Measurements from ENCODE around the gene TADA3.

Gene TADA3

DNA sequence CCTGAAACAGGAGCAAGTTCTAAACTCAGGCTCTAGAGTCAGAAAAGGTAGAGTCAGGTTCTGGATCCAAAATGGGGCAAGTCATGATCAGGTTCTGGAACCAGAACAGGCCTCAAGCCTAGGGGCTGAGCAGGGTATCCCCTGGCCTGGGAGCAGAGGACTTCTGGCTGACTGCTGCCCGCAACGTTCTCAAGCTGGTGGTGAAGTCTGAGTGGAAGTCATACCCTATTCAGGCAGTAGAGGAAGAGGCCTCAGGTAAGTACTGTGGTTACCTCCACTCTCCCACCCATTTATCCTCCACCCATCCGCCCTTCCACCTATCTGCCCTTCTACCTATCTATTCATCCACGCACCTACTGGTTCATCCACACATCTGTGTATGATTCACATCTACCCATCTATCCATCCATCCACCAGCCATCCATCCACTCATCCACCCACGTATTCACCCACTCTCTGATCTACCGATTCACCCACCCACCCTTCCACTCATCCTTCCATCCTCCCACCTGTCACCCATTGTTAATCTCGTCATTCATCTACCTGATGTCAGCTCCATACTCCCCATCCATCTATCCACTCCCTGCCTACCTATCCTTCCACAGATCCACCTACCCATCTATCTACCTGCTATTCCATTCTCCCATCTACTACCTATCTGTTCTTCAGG, 26.5 kb upstream of the TADA3 start:
- no peak overlapping the region for H3K4me3 ChIP-seq (ENCODE audit: low read depth, low read length)
- no peak for DNase-seq (ENCODE audit: low read depth)
- TF ChIP-seq, protein P1, sequence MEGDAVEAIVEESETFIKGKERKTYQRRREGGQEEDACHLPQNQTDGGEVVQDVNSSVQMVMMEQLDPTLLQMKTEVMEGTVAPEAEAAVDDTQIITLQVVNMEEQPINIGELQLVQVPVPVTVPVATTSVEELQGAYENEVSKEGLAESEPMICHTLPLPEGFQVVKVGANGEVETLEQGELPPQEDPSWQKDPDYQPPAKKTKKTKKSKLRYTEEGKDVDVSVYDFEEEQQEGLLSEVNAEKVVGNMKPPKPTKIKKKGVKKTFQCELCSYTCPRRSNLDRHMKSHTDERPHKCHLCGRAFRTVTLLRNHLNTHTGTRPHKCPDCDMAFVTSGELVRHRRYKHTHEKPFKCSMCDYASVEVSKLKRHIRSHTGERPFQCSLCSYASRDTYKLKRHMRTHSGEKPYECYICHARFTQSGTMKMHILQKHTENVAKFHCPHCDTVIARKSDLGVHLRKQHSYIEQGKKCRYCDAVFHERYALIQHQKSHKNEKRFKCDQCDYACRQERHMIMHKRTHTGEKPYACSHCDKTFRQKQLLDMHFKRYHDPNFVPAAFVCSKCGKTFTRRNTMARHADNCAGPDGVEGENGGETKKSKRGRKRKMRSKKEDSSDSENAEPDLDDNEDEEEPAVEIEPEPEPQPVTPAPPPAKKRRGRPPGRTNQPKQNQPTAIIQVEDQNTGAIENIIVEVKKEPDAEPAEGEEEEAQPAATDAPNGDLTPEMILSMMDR (IDR thresholded peaks at IDR 0.05; ENCODE audit: insufficient read depth, low read depth, low read length, missing control alignments): no peak

DNA sequence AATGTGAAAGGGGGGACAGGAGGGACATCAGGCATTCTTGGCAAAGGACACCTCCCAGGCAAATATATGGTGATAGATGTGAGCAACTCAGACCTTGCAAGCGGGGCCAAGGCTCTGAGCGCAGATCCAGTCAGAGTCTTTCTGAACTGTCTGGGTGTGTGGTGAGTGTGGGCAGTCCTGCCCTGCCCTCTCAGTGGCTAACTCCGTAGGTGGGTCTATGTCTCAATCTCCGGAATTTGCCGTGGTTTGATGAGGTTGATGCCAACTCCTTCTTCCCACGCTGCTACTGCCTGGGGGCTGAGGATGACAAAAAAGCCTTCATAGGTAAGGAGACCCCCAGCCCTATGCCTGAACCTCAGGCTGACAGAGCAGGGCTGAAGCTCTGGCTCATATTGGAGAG, 25.2 kb upstream of the TADA3 start:
- DNase-seq (ENCODE audit: low read depth): no peak
- no peak overlapping the region for H3K4me3 ChIP-seq (ENCODE audit: low read depth, low read length)
- TF ChIP-seq, protein P1 (IDR thresholded peaks at IDR 0.05; ENCODE audit: insufficient read depth, low read depth, low read length, missing control alignments): no peak

DNA sequence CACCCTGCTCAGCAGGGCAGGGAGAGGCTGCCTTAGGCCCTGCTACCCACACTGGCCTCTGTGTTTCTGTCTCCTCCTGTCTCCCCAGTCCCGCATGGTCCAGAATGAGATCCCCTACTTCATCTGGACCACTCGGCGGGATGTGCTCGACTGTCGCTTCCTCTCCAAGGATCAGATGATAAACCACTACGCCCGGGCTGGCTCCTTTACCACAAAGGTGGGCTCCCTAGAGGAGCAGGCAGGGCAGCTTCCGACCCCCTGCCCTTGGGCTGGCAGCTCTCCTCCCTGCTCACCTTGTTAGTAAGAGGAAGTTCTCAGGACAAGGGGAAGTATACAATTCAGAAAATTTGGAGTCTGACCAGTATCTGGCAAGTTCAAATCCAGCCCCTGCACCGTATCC, 23.7 kb upstream of the TADA3 start:
- TF ChIP-seq, protein P1 (IDR thresholded peaks at IDR 0.05; ENCODE audit: insufficient read depth, low read depth, low read length, missing control alignments): no peak

DNA sequence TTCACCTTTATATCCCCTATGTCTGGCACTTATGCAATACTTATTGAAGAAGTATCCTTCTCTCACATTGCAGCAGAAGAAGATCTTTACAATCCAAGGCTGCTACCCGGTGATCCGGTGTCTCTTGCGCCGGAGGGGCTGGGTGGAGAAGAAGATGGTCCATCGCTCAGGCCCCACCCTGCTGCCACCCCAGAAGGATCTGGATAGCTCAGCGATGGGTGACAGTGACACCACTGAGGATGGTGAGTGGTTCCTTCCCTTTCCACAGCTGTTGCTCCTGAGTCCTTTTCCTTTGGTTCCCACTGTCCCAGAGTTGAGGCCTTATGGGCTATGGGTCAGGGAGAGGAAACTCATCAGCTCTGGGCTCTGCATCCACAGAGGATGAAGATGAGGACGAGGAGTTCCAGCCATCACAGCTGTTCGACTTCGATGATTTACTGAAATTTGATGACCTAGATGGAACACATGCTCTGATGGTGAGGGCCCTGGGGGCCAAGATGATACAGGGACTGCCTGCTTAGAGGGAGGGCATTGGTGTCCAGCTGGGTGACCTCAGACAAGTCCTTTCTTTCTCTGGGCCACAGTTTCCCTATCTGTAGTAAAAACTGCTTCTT, 20.7 kb upstream of the TADA3 start:
- TF ChIP-seq, protein P1 (IDR thresholded peaks at IDR 0.05; ENCODE audit: insufficient read depth, low read depth, low read length, missing control alignments): no peak
- no peak for DNase-seq (ENCODE audit: low read depth)
- H3K4me3 ChIP-seq (ENCODE audit: low read depth, low read length): no peak overlapping the region

More for the DNA sequence above, 23.7 kb upstream of the TADA3 start:
- DNase-seq (ENCODE audit: low read depth): no peak
- H3K4me3 ChIP-seq (ENCODE audit: low read depth, low read length): no peak overlapping the region

DNA sequence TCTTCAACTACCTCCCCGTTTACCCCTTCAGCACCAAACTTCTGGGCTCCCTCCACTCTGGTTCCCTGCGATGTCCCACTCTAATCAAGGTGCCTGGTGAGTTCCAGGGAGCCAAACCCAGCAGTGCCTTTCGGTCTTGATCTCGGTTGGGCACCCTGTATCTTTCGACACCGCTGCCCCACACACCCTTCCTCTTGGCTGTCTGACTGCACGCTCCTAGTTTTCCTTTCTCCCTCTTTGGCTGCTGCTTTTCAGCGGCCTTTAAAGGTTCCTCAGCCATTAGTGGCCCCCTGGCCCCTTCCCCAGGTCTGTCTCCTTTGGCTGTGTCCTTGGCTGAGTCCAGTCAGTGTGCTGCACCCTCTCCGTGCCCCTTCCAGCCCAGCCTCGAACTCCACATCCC, 18.6 kb upstream of the TADA3 start:
- DNase-seq (ENCODE audit: low read depth): no peak
- TF ChIP-seq, protein P1 (IDR thresholded peaks at IDR 0.05; ENCODE audit: insufficient read depth, low read depth, low read length, missing control alignments): no peak
- no peak overlapping the region for H3K4me3 ChIP-seq (ENCODE audit: low read depth, low read length)

DNA sequence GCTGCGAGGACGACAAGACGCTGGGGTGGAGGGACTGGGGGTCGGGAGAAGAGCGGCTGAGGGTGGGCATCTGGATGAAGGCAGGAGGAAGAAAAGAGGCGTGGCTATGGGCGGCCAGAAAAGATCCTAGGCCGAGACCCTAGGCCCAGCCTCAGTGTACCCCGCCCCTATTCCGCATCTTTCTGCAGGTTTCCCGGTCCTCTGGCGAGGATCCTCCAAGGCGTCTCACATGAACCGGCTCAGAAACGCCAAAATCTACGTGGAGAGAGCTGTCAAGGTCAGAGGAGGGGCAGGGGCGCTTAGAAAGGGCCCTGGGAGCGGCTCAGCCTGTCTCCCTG, 18.1 kb upstream of the TADA3 start:
- no peak for DNase-seq (ENCODE audit: low read depth)
- H3K4me3 ChIP-seq (ENCODE audit: low read depth, low read length): peak overlapping the region; percentile 55
- TF ChIP-seq, protein P1 (IDR thresholded peaks at IDR 0.05; ENCODE audit: insufficient read depth, low read depth, low read length, missing control alignments): no peak

Measured in GM12865 (cell line).